HG03571 (cell line): ENCODE results near the gene EFNA4.
A peak's percentile ranks its signal among the peaks of the same experiment; 100 is the strongest.

Source experiments
- ATAC-seq: cut with Tn5 transposase; IDR thresholded peaks from one replicate; pipeline ENCODE4 v1.9.1; 2021; ENCODE audit not compliant: unreplicated experiment

EFNA4 gene

GRCh38 chr1:155033524-155033923 lies 30.0 kb upstream of the EFNA4 start, which contains the start of the genes DCST1 and DCST2:
DCST1 (plus strand) TSS chr1:155033824; CDS start chr1:155034037, 213 bp downstream.
DCST2 (minus strand) TSS chr1:155033781; CDS start chr1:155033701, 80 bp downstream.
- no peak for ATAC-seq

- no peak for ATAC-seq
These were observed 29.0 kb upstream of the EFNA4 start for GRCh38 chr1:155034318-155035208.

- ATAC-seq, result no peak
These were observed 27.6 kb upstream of the EFNA4 start for GRCh38 chr1:155035936-155036335.

GRCh38 chr1:155037043-155037442 lies 26.5 kb upstream of the EFNA4 start:
- no peak for ATAC-seq

GRCh38 chr1:155037851-155038441 lies 25.6 kb upstream of the EFNA4 start:
- ATAC-seq, result no peak

GRCh38 chr1:155038602-155039307 lies 24.8 kb upstream of the EFNA4 start:
- no peak for ATAC-seq

GRCh38 chr1:155039308-155039669 lies 24.3 kb upstream of the EFNA4 start:
- ATAC-seq, result no peak

- ATAC-seq, result no peak
These were observed 23.0 kb upstream of the EFNA4 start for GRCh38 chr1:155040358-155041093.

- no peak for ATAC-seq
These were observed 20.8 kb upstream of the EFNA4 start for GRCh38 chr1:155042789-155043188.

GRCh38 chr1:155043301-155043702 lies 20.2 kb upstream of the EFNA4 start:
- no peak for ATAC-seq

GRCh38 chr1:155043793-155044192 lies 19.7 kb upstream of the EFNA4 start:
- no peak for ATAC-seq

GRCh38 chr1:155044365-155044764 lies 19.2 kb upstream of the EFNA4 start:
- ATAC-seq, result no peak

GRCh38 chr1:155044812-155045657 lies 18.5 kb upstream of the EFNA4 start:
- no peak for ATAC-seq

- no peak for ATAC-seq
These were observed 14.8 kb upstream of the EFNA4 start for GRCh38 chr1:155048449-155049334.

- no peak for ATAC-seq
These were observed 13.6 kb upstream of the EFNA4 start for GRCh38 chr1:155049651-155050559.

- ATAC-seq, result peak; percentile 57
These were observed 12.8 kb upstream of the EFNA4 start, which contains the start of gene ADAM15 for GRCh38 chr1:155050560-155051341. ADAM15 (plus strand) TSS chr1:155051316; CDS start chr1:155051387, 71 bp downstream.

GRCh38 chr1:155051342-155051776 lies 12.2 kb upstream of the EFNA4 start:
- ATAC-seq, result no peak
